GM12878 (cell line): Measurements from ENCODE around the gene DNAAF8. TPM values are rescaled to one million over a fixed set of nuclear protein-coding genes. Genes with fewer than 3 reads are reported as not detected.

ENCODE experiments used
- ATAC-seq: fragments of 200-7000 bp; cut with Tn5 transposase; 3 replicates; pipeline ENCODE4 v1.9.1; 2020; ENCODE audit warnings: mild to moderate bottlenecking, moderate library complexity
- BruUV-seq: library from RNA; stranded (reverse); fragments of 400-500 nt; replicated peaks from 2 replicates; lab custom pipeline; 2021; lab: Mats Ljungman, UMichigan
- CTCF ChIA-PET: fragments of 300-600 bp; sonication (Branson Sonifier 250); formaldehyde crosslinking; extraction: SDS; loops from one replicate; lab custom pipeline; 2021; ENCODE audit warnings: inconsistent platforms; lab: Yijun Ruan, JAX
- POLR2A ChIA-PET: fragments of 350-600 bp; formaldehyde crosslinking; extraction: SDS; loops from one replicate; lab custom pipeline; 2021; ENCODE audit warnings: inconsistent platforms; lab: Charles Lee
- RAD21 ChIA-PET: fragments of 300-600 bp; sonication (Branson Sonifier 250); formaldehyde crosslinking; loops from one replicate; lab custom pipeline; 2023; ENCODE audit warnings: antibody characterized with exemption; ENCODE audit not compliant: unreplicated experiment; lab: Charles Lee
- SMC1A ChIA-PET: fragments of 300-600 bp; sonication (Branson Sonifier 250); formaldehyde crosslinking; loops from one replicate; lab custom pipeline; 2023; ENCODE audit not compliant: unreplicated experiment, uncharacterized antibody; lab: Charles Lee
- DNase-seq: peaks from one replicate; pipeline ENCODE4 v3.0.0-alpha.2; 2011; ENCODE audit warnings: low read depth, low spot score
- FAIRE-seq: peaks from 3 replicates; lab custom pipeline; 2011; peaks lifted over from hg19 to GRCh38; lab: Jason Lieb, UNC
- H2AFZ ChIP-seq: 2 replicates; pipeline ENCODE4 v1.6.0; 2011; ENCODE audit warnings: low read depth, low read length, control low read depth; ENCODE audit not compliant: control insufficient read depth
- H3K27ac ChIP-seq: 2 replicates; pipeline ENCODE4 v1.5.1; 2011; ENCODE audit warnings: control low read depth; ENCODE audit not compliant: control insufficient read depth, insufficient read depth
- H3K27me3 ChIP-seq, 2 experiments: replicated peaks in 1 of 2; 2 replicates each; pipeline versions ENCODE4 v1.6.0 to v1.6.1; 2011; ENCODE audit warnings: low read length in 1 of 2; ENCODE audit not compliant: control insufficient read depth in 2 of 2, insufficient read depth in 2 of 2
- H3K36me3 ChIP-seq, 2 experiments: 2 replicates each; pipeline ENCODE4 v1.5.1; 2011; ENCODE audit warnings: low read length in 1 of 2; ENCODE audit not compliant: control insufficient read depth in 2 of 2, insufficient read depth in 2 of 2
- H3K4me1 ChIP-seq: 2 replicates; pipeline ENCODE4 v1.6.1; 2011; ENCODE audit warnings: mild to moderate bottlenecking, low read length, moderate library complexity, mixed read lengths; ENCODE audit not compliant: control insufficient read depth, insufficient read depth
- H3K4me2 ChIP-seq: 2 replicates; pipeline ENCODE4 v1.6.0; 2011; ENCODE audit warnings: control low read depth; ENCODE audit not compliant: control insufficient read depth, insufficient read depth
- H3K4me3 ChIP-seq: fragments of 200-600 bp; sonication (generic); 2 replicates; pipeline ENCODE4 v1.5.1; 2016
- H3K79me2 ChIP-seq: 2 replicates; pipeline ENCODE4 v1.6.0; 2011; ENCODE audit warnings: low read length; ENCODE audit not compliant: control insufficient read depth, insufficient read depth
- H3K9ac ChIP-seq: 2 replicates; pipeline ENCODE4 v1.8.0; 2011; ENCODE audit warnings: low read length, control low read depth, mixed read lengths; ENCODE audit not compliant: control insufficient read depth, insufficient read depth
- H3K9me3 ChIP-seq: replicated peaks from 3 replicates; pipeline ENCODE4 v1.5.1; 2011; ENCODE audit warnings: mild to moderate bottlenecking, low read length; ENCODE audit not compliant: control insufficient read depth, insufficient read depth
- H4K20me1 ChIP-seq: 2 replicates; pipeline ENCODE4 v1.6.0; 2011; ENCODE audit not compliant: control insufficient read depth, insufficient read depth
- CBX3 ChIP-seq: fragments of 200-600 bp; sonication (generic); IDR thresholded peaks from 2 replicates; pipeline ENCODE4 v1.6.1; 2016; ENCODE audit warnings: low read depth, borderline replicate concordance
- E2F8 ChIP-seq: fragments of 450-650 bp; IDR thresholded peaks from 2 replicates; pipeline ENCODE4 v1.6.1; 2018; ENCODE audit warnings: mild to moderate bottlenecking, low read depth, moderate library complexity; ENCODE audit not compliant: partially characterized antibody
- ELK1 ChIP-seq: IDR thresholded peaks from 2 replicates; pipeline ENCODE4 v1.6.1; 2012; ENCODE audit warnings: low read depth, low read length, improper control_type of control experiment
- JUND ChIP-seq: IDR thresholded peaks from 2 replicates; pipeline ENCODE4 v1.6.1; 2012; ENCODE audit warnings: low read depth, mild to moderate bottlenecking, low read length, improper control_type of control experiment, moderate library complexity
- NFYA ChIP-seq: IDR thresholded peaks from 2 replicates; pipeline ENCODE4 v1.6.1; 2011; ENCODE audit warnings: low read depth, mild to moderate bottlenecking, low read length, improper control_type of control experiment, borderline replicate concordance
- NR2C1 ChIP-seq: fragments of 450-650 bp; IDR thresholded peaks from 2 replicates; pipeline ENCODE4 v1.6.1; 2017; ENCODE audit warnings: antibody characterized with exemption, mild to moderate bottlenecking, moderate library complexity
- RELA ChIP-seq: fragments of 450-650 bp; IDR thresholded peaks from 2 replicates; pipeline ENCODE4 v1.8.0; 2014; ENCODE audit warnings: borderline replicate concordance; ENCODE audit not compliant: partially characterized antibody
- TCF3 ChIP-seq: IDR thresholded peaks from 2 replicates; pipeline ENCODE4 v1.6.1; 2012; ENCODE audit warnings: low read depth, mild to moderate bottlenecking, low read length, borderline replicate concordance; ENCODE audit not compliant: insufficient read depth
- WGBS: methylation state at CpG from one replicate; pipeline ENCODE4 v1.1.6; 2016; ENCODE audit warnings: low lambda C conversion rate; ENCODE audit not compliant: insufficient replicate concordance, insufficient coverage; ENCODE audit errors: missing lambda C conversion rate; 5-methylcytosine and 5-hydroxymethylcytosine counted together
- in situ Hi-C: fragments of 300-500 bp; cut with MboI; formaldehyde crosslinking; loops from 9 replicates; pipeline ENCODE4 v1.14.3; 2018; ENCODE audit warnings: mixed read lengths
- intact Hi-C: fragments of 100-400 bp; cut with micrococcal nuclease; formaldehyde crosslinking; loops from one replicate; pipeline ENCODE4 v1.14.2; 2022; ENCODE audit not compliant: unreplicated experiment
- polyA plus RNA-seq, 11 experiments: library from polyadenylated mRNA; depleted of rRNA in 4 of 11; unstranded in 6 of 11; stranded (reverse) in 5 of 11; fragments of >200 nt; fragmentation: Nextera tagmentation in 4 of 11; fragmentation: Illumina TruSeq in 1 of 11; extraction: Ambion mirVana in 4 of 11; extraction: Trizol in 1 of 11; gene quantifications; 1 replicate in 1 of 11; 2 replicates in 10 of 11; pipeline versions ENCODE4 v1.2.1 to v1.2.3, GENCODE V29; 2011 to 2016; ENCODE audit warnings: inconsistent platforms in 2 of 11, missing spikeins in 2 of 11, low read depth in 1 of 11
- total RNA-seq, 4 experiments: library from RNA; depleted of rRNA in 3 of 4; stranded (reverse); fragments of >200 nt in 3 of 4; fragmentation: Illumina TruSeq in 1 of 4; extraction: Trizol in 1 of 4; gene quantifications; 2 replicates each; pipeline versions ENCODE4 v1.2.1 to v1.2.3, GENCODE V29; 2013 to 2021
- TF ChIP-seq, protein P1 (sequence below): fragments of 450-650 bp; IDR thresholded peaks from 2 replicates; pipeline ENCODE4 v1.6.1; 2017; ENCODE audit warnings: mild to moderate bottlenecking, moderate library complexity

DNAAF8 gene
- total and polyA plus RNA-seq, 10 of the 15 experiments (the other 5 are each of a cell fraction or from before 2014, with no cell fraction given) = 0.01 to 0.78 (median 0.22) TPM; not detected in 2

DNA sequence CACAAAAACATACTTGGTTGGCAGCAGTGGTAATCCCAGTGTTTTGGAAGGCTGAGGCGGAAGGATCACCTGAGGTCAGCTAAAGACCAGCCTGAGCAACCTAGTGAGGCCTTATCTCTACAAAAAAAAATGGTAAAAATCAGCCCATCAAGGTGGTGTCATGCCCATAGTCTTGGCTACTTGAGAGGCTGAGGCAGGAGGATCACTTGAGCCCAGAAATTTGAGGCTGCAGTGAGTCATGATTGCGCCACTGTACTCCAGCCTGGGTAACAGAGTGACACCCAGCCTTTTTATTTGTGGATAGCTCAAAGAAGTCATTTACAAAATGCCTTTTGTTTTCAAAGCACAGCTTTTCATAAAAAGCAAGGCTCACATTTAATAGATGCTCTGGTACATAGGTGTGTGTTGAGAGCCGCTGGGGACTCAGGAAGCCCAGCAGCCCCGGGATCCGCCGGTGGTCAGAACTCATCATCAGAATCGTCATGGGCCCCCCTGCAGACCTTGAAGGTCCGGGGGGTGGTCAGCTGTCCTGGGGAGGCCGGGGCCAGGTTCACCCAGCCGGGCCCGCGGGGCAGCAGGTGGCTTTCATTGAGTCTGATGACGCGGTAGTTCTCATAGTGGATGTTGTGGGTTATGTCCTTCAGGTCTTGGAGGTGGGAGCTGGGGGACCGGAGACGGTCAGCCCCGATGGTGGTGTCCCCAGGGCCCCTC, 43.2 kb downstream of the DNAAF8 start:
- intact Hi-C loops = no loop called here
- FAIRE-seq = no peak

DNA sequence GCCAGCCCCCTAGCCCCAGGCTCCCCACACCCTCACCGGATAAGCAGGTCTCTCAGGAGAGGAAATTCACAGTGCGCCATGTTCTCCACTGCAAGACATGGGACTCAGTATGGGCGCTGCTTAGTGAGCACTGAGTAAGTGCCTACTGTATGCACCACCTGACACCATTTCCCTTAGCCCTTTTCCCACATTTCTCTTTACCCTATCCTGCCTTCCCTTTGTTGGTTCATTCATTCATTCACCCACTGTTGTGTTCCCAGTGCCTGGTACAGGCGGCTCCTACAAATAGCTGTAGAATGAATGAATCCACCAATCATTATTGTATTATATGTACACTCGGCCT, 43.7 kb downstream of the DNAAF8 start:
- POLR2A ChIA-PET = no interaction called here
- Histone ChIP-seq H3K9ac (no peak overlapping the region), H3K27ac (no peak overlapping the region), H3K9me3 (no peaks in the 10 kb centered on the region), H3K36me3 (no peaks in the 10 kb centered on the region), H3K27me3 (no peaks in the 10 kb centered on the region), H3K79me2 (no peaks in the 10 kb centered on the region), H2AFZ (no peak overlapping the region), H3K4me2 (no peak overlapping the region), H3K4me1 (no peaks in the 10 kb centered on the region), H3K4me3 (no peak overlapping the region), H4K20me1 (no peaks in the 10 kb centered on the region)
- RAD21 ChIA-PET = no interaction called here
- in situ Hi-C loops (no loop called here), intact Hi-C loops (no loop called here)
- WGBS = 54% methylated on average over 5 of the region's 5 CpGs
- CTCF ChIA-PET = no interaction called here
- no peak for FAIRE-seq
- no peak for DNase-seq
- no TSS peak for BruUV-seq
- SMC1A ChIA-PET = no interaction called here
- ATAC-seq = no peak
- no peak for TF ChIP-seq NFYA
- TF ChIP-seq, protein P1, sequence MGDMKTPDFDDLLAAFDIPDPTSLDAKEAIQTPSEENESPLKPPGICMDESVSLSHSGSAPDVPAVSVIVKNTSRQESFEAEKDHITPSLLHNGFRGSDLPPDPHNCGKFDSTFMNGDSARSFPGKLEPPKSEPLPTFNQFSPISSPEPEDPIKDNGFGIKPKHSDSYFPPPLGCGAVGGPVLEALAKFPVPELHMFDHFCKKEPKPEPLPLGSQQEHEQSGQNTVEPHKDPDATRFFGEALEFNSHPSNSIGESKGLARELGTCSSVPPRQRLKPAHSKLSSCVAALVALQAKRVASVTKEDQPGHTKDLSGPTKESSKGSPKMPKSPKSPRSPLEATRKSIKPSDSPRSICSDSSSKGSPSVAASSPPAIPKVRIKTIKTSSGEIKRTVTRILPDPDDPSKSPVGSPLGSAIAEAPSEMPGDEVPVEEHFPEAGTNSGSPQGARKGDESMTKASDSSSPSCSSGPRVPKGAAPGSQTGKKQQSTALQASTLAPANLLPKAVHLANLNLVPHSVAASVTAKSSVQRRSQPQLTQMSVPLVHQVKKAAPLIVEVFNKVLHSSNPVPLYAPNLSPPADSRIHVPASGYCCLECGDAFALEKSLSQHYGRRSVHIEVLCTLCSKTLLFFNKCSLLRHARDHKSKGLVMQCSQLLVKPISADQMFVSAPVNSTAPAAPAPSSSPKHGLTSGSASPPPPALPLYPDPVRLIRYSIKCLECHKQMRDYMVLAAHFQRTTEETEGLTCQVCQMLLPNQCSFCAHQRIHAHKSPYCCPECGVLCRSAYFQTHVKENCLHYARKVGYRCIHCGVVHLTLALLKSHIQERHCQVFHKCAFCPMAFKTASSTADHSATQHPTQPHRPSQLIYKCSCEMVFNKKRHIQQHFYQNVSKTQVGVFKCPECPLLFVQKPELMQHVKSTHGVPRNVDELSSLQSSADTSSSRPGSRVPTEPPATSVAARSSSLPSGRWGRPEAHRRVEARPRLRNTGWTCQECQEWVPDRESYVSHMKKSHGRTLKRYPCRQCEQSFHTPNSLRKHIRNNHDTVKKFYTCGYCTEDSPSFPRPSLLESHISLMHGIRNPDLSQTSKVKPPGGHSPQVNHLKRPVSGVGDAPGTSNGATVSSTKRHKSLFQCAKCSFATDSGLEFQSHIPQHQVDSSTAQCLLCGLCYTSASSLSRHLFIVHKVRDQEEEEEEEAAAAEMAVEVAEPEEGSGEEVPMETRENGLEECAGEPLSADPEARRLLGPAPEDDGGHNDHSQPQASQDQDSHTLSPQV = no peak
- no peak for TF ChIP-seq E2F8

More for the DNA sequence above, 43.2 kb downstream of the DNAAF8 start:
- TF ChIP-seq NR2C1 (no peak), CBX3 (no peak), ELK1 (no peak), TCF3 (no peak), RELA (no peak), JUND (no peak)
- H3K4me3 ChIP-seq = no peak overlapping the region
- BruUV-seq = no TSS peak
- WGBS = 58% methylated on average over 17 of the region's 17 CpGs
- no peak overlapping the region for H2AFZ ChIP-seq
- ChIA-PET SMC1A (no interaction called here), POLR2A (interaction anchor here (0.6 kb wide), 1 partner anchor 9 kb away, joined by 3 read pairs; no protein-coding TSS in a partner anchor), CTCF (interaction anchor here (0.5 kb wide), 1 partner anchor 28 kb away, joined by 3 read pairs; no protein-coding TSS in a partner anchor), RAD21 (no interaction called here)
- no peaks in the 10 kb centered on the region for H3K4me1 ChIP-seq
- no peak for ATAC-seq
- H3K27me3 ChIP-seq = no peaks in the 10 kb centered on the region
- DNase-seq = no peak
- no peaks in the 10 kb centered on the region for H3K9me3 ChIP-seq
- H3K36me3 ChIP-seq = no peaks in the 10 kb centered on the region
- no peaks in the 10 kb centered on the region for H3K79me2 ChIP-seq
- H3K9ac ChIP-seq = no peak overlapping the region
- H3K4me2 ChIP-seq = no peak overlapping the region
- in situ Hi-C loops = no loop called here
- no peaks in the 10 kb centered on the region for H4K20me1 ChIP-seq
- no peak overlapping the region for H3K27ac ChIP-seq
